Right forelimb (tissue), 1 donor: ENCODE results near the gene PM20D1.

ENCODE experiments used
- DNase-seq: peaks from one replicate; pipeline ENCODE4 v3.0.0-alpha.2; 2018

PM20D1 gene

DNA sequence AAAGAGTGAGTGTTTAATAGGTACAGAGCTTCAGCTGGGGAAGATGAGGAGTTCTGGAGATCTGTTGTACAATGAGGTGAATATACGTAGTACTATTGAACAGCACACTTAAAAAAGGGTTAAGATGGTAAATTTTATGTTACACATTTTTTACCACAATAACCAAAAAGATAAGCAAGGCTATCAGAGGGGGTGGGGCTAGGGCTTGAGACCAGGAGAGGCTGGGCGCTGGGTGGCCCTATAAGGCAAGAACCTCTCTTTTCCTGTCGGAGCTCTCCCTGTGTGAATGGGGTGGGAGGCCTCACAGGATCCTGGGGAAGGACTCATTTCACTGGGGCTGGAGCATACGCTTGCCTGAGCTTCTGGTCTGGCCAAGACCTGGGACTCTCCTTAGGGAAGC, 45.9 kb downstream of the PM20D1 start:
- no peak for DNase-seq

DNA sequence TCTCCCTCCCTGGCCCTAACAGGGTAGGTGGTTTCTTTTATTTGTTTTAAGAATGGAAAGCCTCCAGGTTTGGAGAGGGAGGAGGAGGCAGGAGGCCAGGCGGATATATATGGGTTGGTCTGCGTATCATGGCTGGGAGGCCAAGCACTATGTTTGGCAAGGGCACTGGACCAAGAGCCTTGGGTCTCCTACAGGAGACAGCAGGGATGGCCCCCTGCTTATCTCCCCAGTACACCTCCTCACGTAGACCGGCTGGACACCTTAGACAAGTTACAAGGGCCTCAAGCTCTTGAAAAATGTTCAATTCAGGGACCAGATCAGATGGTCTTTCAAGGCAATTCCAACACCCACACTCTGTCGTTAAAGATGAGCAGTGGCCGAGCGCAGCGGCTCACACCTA, 47.9 kb downstream of the PM20D1 start:
- DNase-seq = no peak

DNA sequence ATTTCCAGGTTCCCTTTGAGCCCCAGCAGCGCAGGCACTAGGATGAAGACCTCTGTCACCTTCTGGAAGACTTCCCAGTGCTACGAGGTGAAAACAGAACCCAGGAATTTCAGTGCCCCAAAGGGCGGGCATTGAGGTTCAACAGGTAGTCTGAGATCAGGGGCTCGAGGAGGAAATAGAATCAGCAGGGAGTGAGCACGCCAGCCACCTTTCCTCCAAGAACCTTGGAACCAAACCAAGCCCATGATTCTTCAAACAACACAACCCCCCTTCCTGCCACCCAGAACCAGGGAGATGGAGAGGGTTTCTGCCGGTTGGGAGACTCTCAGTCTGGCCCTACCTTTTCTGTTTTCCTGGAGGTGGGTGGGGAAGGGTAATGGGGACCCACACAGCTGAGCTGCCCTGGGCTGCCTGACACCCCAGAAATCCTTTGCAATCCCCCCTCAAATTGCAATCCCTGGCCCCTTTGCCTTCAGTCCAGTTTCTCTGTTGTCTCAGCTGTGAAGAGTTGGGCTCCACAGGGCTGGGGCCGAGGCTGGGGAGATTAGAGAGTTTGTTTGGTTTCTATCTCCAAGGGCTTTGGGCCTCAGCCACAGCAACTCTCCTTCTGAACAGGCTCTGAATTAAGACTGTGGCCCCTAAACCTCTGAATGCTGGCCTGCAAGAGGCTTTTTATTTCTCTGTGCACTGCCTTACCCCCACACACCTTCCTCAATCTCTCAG, 48.8 kb downstream of the PM20D1 start:
- no peak for DNase-seq

GRCh38 chr1:205800427-205800826, 49.5 kb downstream of the PM20D1 start:
- no peak for DNase-seq

- no peak for DNase-seq
Measured at GRCh38 chr1:205798577-205798976, 51.4 kb downstream of the PM20D1 start.

GRCh38 chr1:205797168-205797567, 52.8 kb downstream of the PM20D1 start:
- DNase-seq = no peak

DNA sequence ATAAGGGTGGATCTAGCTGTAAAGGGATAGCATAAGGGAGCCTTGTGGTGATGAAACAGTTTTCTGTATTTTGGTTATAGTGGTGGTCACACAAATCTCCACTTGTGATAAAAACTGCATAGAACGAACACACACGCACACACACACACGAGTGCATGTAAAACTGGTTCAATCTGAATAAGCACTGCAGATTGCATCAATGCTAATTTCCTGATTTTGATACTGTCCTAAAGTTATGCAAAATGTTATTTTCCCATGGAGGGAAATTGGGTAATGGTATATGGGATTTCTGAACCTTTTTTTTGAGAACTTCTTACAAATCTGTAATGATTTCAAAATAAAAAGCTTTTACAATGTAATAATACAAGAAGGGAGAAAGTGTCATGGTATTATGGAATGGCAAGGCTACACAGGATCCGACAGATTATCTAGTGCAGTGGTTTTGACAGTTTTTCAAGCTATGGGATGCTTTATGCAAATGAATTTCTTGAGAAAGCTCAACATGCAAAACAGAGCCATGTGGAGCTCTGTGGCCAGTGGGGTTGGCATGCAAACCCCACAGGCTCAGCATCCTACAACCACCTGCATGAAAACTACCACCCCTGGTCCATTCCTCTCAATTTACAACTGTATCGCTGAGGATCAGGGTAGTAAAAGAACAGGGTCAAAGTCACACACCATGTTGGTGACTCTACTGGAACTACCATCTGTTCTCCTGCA, 55.8 kb downstream of the PM20D1 start:
- DNase-seq = no peak

DNA sequence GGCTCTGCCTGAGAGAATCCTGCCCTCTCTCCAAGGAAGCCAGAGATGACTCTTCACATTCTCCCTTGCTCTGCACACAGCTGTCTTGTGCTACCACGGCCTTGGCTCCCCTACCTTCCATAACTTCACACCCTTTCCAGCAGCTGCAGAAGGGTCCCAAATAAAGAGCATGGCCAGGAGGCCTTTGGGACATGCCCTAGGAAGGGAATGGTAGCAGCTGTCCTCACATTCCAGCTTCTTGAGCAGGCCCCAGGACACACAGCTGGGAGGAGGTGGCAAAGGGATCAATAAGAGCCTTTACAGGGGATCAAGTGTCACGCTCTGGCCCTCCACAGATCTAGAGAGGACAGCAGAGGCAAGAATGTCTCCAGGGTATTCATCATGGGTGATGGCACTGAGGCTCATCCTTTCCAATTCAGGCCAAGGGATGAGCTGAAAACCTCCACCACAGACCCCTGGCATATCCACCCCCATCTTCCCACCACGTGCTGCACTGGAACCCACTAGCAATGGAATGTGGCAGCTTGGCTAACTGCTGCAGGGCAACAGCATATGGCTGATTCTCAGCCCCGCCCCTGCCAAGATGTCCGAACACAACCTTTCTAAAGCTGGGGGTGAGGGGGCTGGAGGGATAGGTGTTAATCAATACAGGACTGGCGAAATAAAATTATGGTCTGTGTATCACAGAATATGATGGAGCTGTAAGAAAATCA, 56.8 kb downstream of the PM20D1 start:
- DNase-seq = no peak

DNA sequence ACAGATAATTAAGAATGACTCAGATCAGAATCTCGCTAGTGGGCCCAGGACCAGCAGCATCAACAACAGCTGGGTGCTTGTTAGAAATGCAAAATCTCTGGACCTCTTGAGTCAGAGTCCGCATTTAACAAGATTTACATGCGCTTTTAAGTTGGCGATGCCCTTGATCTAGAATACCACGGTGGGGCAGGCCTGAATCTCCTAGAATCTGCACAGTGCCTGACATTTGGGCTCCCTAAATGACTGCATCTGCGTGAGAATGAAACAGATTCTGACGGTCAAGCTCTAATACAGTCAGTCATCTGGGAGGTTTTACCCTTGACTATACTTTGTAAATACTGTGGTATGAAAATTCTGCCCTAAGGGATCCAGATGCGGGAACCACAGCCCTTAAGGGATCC, 57.5 kb downstream of the PM20D1 start:
- no peak for DNase-seq

DNA sequence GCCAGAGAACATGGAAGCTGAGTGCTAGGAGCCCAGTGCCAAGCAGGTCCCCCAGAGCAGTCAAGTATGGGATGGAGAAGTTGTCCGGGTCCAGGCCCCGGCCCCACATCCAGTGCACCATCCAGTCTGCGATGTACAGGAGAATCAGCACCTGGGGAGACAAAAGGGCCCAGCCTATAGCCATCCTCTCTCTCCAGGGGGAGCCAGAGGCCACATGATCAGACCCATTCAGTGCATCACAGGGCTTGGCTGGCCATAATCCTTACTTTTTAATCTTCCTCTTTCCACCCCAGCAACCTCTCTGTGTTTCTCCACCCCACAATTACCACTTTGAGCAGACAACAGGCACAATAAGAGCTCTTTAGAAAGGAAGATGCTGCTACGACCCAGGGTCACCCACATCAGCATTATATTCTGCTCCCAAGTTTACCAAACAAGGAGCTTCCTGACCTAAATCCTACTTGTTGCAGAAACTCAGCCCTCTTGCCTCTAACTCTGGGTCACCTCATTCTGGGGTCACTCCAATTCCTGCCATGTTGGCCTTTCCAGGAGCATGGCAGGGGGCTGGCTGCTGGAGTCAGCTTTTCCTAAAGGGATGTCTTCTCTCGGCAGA, 58.3 kb downstream of the PM20D1 start:
- peak; percentile 63 for DNase-seq

- no peak for DNase-seq
Measured at GRCh38 chr1:205787287-205787916, 62.5 kb downstream of the PM20D1 start.

- DNase-seq = no peak
Measured at GRCh38 chr1:205786601-205787000, 63.3 kb downstream of the PM20D1 start.

DNA sequence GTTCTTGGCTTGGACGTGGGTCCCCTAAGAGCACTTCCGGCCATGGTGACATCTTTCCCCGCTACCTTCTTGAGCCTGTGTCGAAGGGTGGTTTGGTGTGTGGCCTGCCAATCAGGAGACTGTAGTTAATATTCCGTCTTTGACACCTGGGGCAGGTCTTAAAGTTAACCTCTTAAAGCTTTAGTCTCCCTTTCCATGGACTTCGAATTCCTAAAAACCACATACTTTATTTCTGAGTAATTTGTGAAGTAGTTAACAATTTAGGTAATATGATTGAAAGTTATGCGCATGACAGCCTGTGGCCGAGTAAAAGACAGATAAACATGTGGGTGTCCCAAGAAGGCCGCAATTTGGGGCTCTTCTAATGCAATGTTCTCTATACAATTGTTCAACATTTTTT, 64.5 kb downstream of the PM20D1 start:
- DNase-seq = no peak

DNA sequence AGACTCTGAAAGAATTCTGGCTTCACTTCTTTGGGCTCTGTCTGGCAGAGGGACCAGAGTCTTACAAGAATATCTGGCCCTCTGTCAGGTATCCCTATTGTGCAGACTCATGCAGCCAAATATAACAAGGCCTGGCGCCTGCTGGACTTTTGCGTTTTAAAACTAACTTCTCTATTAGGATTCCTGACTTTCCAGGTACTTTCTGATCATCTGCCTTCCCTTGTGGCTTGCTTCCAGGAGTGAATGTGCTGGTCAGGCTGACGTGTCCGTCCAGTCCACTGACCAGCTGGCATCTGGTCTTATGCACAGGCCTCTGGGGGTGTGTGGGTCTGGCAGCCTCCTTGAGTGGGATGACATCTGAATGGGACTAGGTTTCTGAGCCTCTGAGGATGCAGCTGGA, 66.0 kb downstream of the PM20D1 start:
- DNase-seq = no peak

- DNase-seq = no peak
Measured at GRCh38 chr1:205783433-205783795, 66.5 kb downstream of the PM20D1 start.

GRCh38 chr1:205782627-205783432, 67.1 kb downstream of the PM20D1 start:
- DNase-seq = no peak

- no peak for DNase-seq
Measured at GRCh38 chr1:205780335-205780734, 69.6 kb downstream of the PM20D1 start.
